ENCODE measurements around the gene LCE3A.

The LCE3A gene

GRCh38 chr1:152646656-152647055, 23.8 kb upstream of the LCE3A start:
- DNase-seq (ENCODE audit: low read depth, low spot score) = no peak
- Histone ChIP-seq H3K9me3 (ENCODE audit: insufficient read depth, low read length) (no peaks in the 10 kb centered on the region), H3K36me3 (ENCODE audit: insufficient read depth, insufficient read length, low read length) (no peaks in the 10 kb centered on the region), H3K9ac (ENCODE audit: insufficient read length, low read depth) (no peak overlapping the region), H3K27me3 (ENCODE audit: insufficient read depth, insufficient read length) (no peaks in the 10 kb centered on the region), H3K4me3 (ENCODE audit: insufficient read length, low read depth) (no peak overlapping the region), H3K4me1 (ENCODE audit: insufficient read depth, insufficient read length) (no peaks in the 10 kb centered on the region)
- TF ChIP-seq YY1 (IDR thresholded peaks at IDR 0.05; ENCODE audit: insufficient read depth, insufficient read length) (no peak), ZNF274 (IDR thresholded peaks at IDR 0.05; ENCODE audit: low read depth, low read length) (no peak), SUZ12 (IDR thresholded peaks at IDR 0.05; ENCODE audit: extremely low read depth, insufficient read depth, insufficient read length) (no peak)

GRCh38 chr1:152645146-152645545, 22.2 kb upstream of the LCE3A start:
- no peak overlapping the region for H3K4me3 ChIP-seq (ENCODE audit: insufficient read length, low read depth)
- H3K4me1 ChIP-seq (ENCODE audit: insufficient read depth, insufficient read length) = no peaks in the 10 kb centered on the region
- H3K27me3 ChIP-seq (ENCODE audit: insufficient read depth, insufficient read length) = no peaks in the 10 kb centered on the region
- TF ChIP-seq ZNF274 (IDR thresholded peaks at IDR 0.05; ENCODE audit: low read depth, low read length) (no peak), SUZ12 (IDR thresholded peaks at IDR 0.05; ENCODE audit: extremely low read depth, insufficient read depth, insufficient read length) (no peak), YY1 (IDR thresholded peaks at IDR 0.05; ENCODE audit: insufficient read depth, insufficient read length) (no peak)
- DNase-seq (ENCODE audit: low read depth, low spot score) = no peak
- no peaks in the 10 kb centered on the region for H3K36me3 ChIP-seq (ENCODE audit: insufficient read depth, insufficient read length, low read length)
- no peaks in the 10 kb centered on the region for H3K9me3 ChIP-seq (ENCODE audit: insufficient read depth, low read length)
- H3K9ac ChIP-seq (ENCODE audit: insufficient read length, low read depth) = no peak overlapping the region

- H3K4me3 ChIP-seq (ENCODE audit: insufficient read length, low read depth) = no peak overlapping the region
- no peaks in the 10 kb centered on the region; the same call in 1 of the 2 replicates for H3K9me3 ChIP-seq (ENCODE audit: insufficient read depth, low read length)
- H3K4me1 ChIP-seq (ENCODE audit: insufficient read depth, insufficient read length) = no peaks in the 10 kb centered on the region
- H3K27me3 ChIP-seq (ENCODE audit: insufficient read depth, insufficient read length) = no peaks in the 10 kb centered on the region
- no peak for TF ChIP-seq ZNF274 (IDR thresholded peaks at IDR 0.05; ENCODE audit: low read depth, low read length)
- no peak for TF ChIP-seq SUZ12 (IDR thresholded peaks at IDR 0.05; ENCODE audit: extremely low read depth, insufficient read depth, insufficient read length)
- DNase-seq (ENCODE audit: low read depth, low spot score) = no peak
- H3K9ac ChIP-seq (ENCODE audit: insufficient read length, low read depth) = no peak overlapping the region
- H3K36me3 ChIP-seq (ENCODE audit: insufficient read depth, insufficient read length, low read length) = no peaks in the 10 kb centered on the region
Observed at GRCh38 chr1:152643945-152644344, 21.0 kb upstream of the LCE3A start.

GRCh38 chr1:152640351-152640750, 17.4 kb upstream of the LCE3A start:
- DNase-seq (ENCODE audit: low read depth, low spot score) = no peak
- H3K4me3 ChIP-seq (ENCODE audit: insufficient read length, low read depth) = no peak overlapping the region
- no peak for TF ChIP-seq SUZ12 (IDR thresholded peaks at IDR 0.05; ENCODE audit: extremely low read depth, insufficient read depth, insufficient read length)
- no peak for TF ChIP-seq YY1 (IDR thresholded peaks at IDR 0.05; ENCODE audit: insufficient read depth, insufficient read length)
- TF ChIP-seq ZNF274 (IDR thresholded peaks at IDR 0.05; ENCODE audit: low read depth, low read length) = no peak
- no peak overlapping the region for H3K9ac ChIP-seq (ENCODE audit: insufficient read length, low read depth)
- H3K9me3 ChIP-seq (ENCODE audit: insufficient read depth, low read length) = no peaks in the 10 kb centered on the region; the same call in 1 of the 2 replicates
- no peaks in the 10 kb centered on the region for H3K27me3 ChIP-seq (ENCODE audit: insufficient read depth, insufficient read length)
- H3K4me1 ChIP-seq (ENCODE audit: insufficient read depth, insufficient read length) = no peaks in the 10 kb centered on the region
- no peaks in the 10 kb centered on the region for H3K36me3 ChIP-seq (ENCODE audit: insufficient read depth, insufficient read length, low read length)

- no peak for TF ChIP-seq ZNF274 (IDR thresholded peaks at IDR 0.05; ENCODE audit: low read depth, low read length)
- TF ChIP-seq SUZ12 (IDR thresholded peaks at IDR 0.05; ENCODE audit: extremely low read depth, insufficient read depth, insufficient read length) = no peak
- TF ChIP-seq YY1 (IDR thresholded peaks at IDR 0.05; ENCODE audit: insufficient read depth, insufficient read length) = no peak
- Histone ChIP-seq H3K4me1 (ENCODE audit: insufficient read depth, insufficient read length) (no peaks in the 10 kb centered on the region), H3K36me3 (ENCODE audit: insufficient read depth, insufficient read length, low read length) (no peaks in the 10 kb centered on the region), H3K9ac (ENCODE audit: insufficient read length, low read depth) (no peak overlapping the region), H3K4me3 (ENCODE audit: insufficient read length, low read depth) (no peak overlapping the region), H3K9me3 (ENCODE audit: insufficient read depth, low read length) (no peaks in the 10 kb centered on the region), H3K27me3 (ENCODE audit: insufficient read depth, insufficient read length) (peaks cover 3% of the 10 kb centered on the region)
- no peak for DNase-seq (ENCODE audit: low read depth, low spot score)
Observed at GRCh38 chr1:152630596-152630995, 7.7 kb upstream of the LCE3A start.

GRCh38 chr1:152626744-152627143, 3.8 kb upstream of the LCE3A start:
- no peak for TF ChIP-seq SUZ12 (IDR thresholded peaks at IDR 0.05; ENCODE audit: extremely low read depth, insufficient read depth, insufficient read length)
- no peak for TF ChIP-seq YY1 (IDR thresholded peaks at IDR 0.05; ENCODE audit: insufficient read depth, insufficient read length)
- TF ChIP-seq ZNF274 (IDR thresholded peaks at IDR 0.05; ENCODE audit: low read depth, low read length) = no peak
- no peaks in the 10 kb centered on the region for H3K36me3 ChIP-seq (ENCODE audit: insufficient read depth, insufficient read length, low read length)
- H3K4me1 ChIP-seq (ENCODE audit: insufficient read depth, insufficient read length) = peaks cover 7% of the 10 kb centered on the region
- H3K9ac ChIP-seq (ENCODE audit: insufficient read length, low read depth) = no peak overlapping the region
- peaks cover 3% of the 10 kb centered on the region for H3K27me3 ChIP-seq (ENCODE audit: insufficient read depth, insufficient read length)
- H3K9me3 ChIP-seq (ENCODE audit: insufficient read depth, low read length) = no peaks in the 10 kb centered on the region
- no peak overlapping the region for H3K4me3 ChIP-seq (ENCODE audit: insufficient read length, low read depth)
- no peak for DNase-seq (ENCODE audit: low read depth, low spot score)

- H3K4me1 ChIP-seq (ENCODE audit: insufficient read depth, insufficient read length) = peaks cover 7% of the 10 kb centered on the region
- no peaks in the 10 kb centered on the region for H3K36me3 ChIP-seq (ENCODE audit: insufficient read depth, insufficient read length, low read length)
- peak; percentile 49 for DNase-seq (ENCODE audit: low read depth, low spot score)
- no peak overlapping the region for H3K9ac ChIP-seq (ENCODE audit: insufficient read length, low read depth)
- H3K27me3 ChIP-seq (ENCODE audit: insufficient read depth, insufficient read length) = peaks cover 3% of the 10 kb centered on the region
- TF ChIP-seq SUZ12 (IDR thresholded peaks at IDR 0.05; ENCODE audit: extremely low read depth, insufficient read depth, insufficient read length) (no peak), YY1 (IDR thresholded peaks at IDR 0.05; ENCODE audit: insufficient read depth, insufficient read length) (no peak), ZNF274 (IDR thresholded peaks at IDR 0.05; ENCODE audit: low read depth, low read length) (no peak)
- H3K9me3 ChIP-seq (ENCODE audit: insufficient read depth, low read length) = peaks cover 18% of the 10 kb centered on the region
- no peak overlapping the region for H3K4me3 ChIP-seq (ENCODE audit: insufficient read length, low read depth)
Observed at GRCh38 chr1:152623203-152623844, 421 bp upstream of the LCE3A start.
